ENCODE data around the gene MYO10.

The MYO10 gene

GRCh38 chr5:16784843-16785791, 151.0 kb downstream of the MYO10 start:
- DNase-seq (ENCODE audit: extremely low spot score) = no peak
- ChIA-PET POLR2A (no interaction called here), CTCF (no interaction called here)
- TF ChIP-seq ARNT (IDR thresholded peaks at IDR 0.05) (no peak), FOXA1 (IDR thresholded peaks at IDR 0.05) (no peak), LEF1 (IDR thresholded peaks at IDR 0.05; ENCODE audit: borderline replicate concordance) (no peak), FOXM1 (IDR thresholded peaks at IDR 0.05; ENCODE audit: borderline replicate concordance) (no peak), ELF4 (IDR thresholded peaks at IDR 0.05) (no peak), NFRKB (IDR thresholded peaks at IDR 0.05) (no peak), L3MBTL2 (conservative IDR thresholded peaks at IDR 0.05) (no peak), SP1 (IDR thresholded peaks at IDR 0.05) (no peak), CTBP1 (IDR thresholded peaks at IDR 0.05; ENCODE audit: borderline replicate concordance) (no peak)
- TF ChIP-seq, protein P1, sequence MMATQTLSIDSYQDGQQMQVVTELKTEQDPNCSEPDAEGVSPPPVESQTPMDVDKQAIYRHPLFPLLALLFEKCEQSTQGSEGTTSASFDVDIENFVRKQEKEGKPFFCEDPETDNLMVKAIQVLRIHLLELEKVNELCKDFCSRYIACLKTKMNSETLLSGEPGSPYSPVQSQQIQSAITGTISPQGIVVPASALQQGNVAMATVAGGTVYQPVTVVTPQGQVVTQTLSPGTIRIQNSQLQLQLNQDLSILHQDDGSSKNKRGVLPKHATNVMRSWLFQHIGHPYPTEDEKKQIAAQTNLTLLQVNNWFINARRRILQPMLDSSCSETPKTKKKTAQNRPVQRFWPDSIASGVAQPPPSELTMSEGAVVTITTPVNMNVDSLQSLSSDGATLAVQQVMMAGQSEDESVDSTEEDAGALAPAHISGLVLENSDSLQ (IDR thresholded peaks at IDR 0.05) = no peak

DNA sequence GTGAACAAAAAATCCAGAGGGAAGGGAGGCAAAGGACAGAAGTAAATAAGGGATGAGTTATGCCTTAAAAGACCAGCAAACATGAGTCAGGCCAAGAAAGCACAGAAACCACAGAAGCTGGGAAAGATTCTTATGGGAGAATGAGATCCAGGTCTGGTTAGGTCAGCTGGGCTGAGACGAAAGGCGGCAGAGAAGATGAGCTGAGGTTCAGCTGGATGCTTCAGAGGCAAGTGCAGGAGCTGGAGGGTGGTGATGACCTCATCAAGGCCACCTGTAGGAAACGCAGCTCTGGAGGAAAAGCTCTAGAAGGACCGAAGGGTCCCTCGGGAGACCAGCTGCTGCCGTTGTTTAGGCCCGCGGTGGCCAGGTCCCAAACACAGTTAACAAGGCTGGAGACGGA, 152.0 kb downstream of the MYO10 start:
- TF ChIP-seq FOXK2 (IDR thresholded peaks at IDR 0.05) (no peak), SUZ12 (IDR thresholded peaks at IDR 0.05) (no peak), ELF4 (IDR thresholded peaks at IDR 0.05) (no peak), FOXA1 (IDR thresholded peaks at IDR 0.05) (no peak), TARDBP (IDR thresholded peaks at IDR 0.05) (no peak), FOXM1 (IDR thresholded peaks at IDR 0.05; ENCODE audit: borderline replicate concordance) (no peak), ARNT (IDR thresholded peaks at IDR 0.05) (no peak), NFRKB (IDR thresholded peaks at IDR 0.05) (no peak), L3MBTL2 (conservative IDR thresholded peaks at IDR 0.05) (no peak), ZNF384 (IDR thresholded peaks at IDR 0.05) (no peak), BHLHE40 (IDR thresholded peaks at IDR 0.05; ENCODE audit: borderline replicate concordance) (no peak), CTBP1 (IDR thresholded peaks at IDR 0.05; ENCODE audit: borderline replicate concordance) (no peak)
- TF ChIP-seq, protein P1 (IDR thresholded peaks at IDR 0.05) = no peak
- ChIA-PET CTCF (interaction anchor here (0.9 kb wide), 1 partner anchor 8 kb away, joined by 3 read pairs; no protein-coding TSS in a partner anchor), POLR2A (no interaction called here)
- no peak for DNase-seq (ENCODE audit: extremely low spot score)

DNA sequence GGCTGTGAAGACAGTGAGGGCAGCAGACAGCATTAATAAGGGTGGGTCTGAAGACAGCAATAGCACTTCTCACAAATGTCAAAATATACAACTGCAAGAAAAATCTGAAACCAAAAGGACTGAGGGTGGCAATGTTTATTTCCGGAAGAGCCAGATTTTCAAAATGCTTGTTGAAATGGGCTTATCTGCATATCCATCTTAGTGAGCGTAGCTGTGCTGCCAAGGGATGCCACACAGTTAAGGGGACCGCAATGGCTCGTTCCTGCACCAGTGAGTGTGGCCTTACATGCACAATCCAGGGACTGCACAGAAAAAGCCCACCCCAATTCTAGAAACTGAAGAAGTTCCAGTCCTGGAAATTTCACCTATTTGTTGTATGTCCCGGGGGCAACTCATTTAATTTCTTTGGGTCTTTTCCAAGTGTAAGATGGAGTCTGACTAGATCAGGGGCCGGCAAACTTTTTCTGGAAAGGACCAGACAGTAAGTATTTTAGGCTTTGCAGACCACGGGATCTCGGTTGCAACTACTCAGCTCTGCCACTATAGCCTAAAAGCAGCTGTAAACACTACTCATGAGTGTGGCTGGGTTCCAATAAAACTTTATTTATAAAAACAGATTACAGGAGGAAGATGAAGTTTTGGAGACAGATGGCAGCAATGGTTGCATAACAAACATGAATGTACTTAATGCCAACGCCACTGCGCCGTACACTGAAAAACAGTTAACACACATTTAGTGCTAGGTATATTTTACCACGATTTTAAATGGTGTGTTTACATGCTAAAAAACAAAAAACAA, 154.1 kb downstream of the MYO10 start:
- TF ChIP-seq SP1 (IDR thresholded peaks at IDR 0.05) (no peak), SUZ12 (IDR thresholded peaks at IDR 0.05) (no peak)
- no peak for DNase-seq (ENCODE audit: extremely low spot score)
- ChIA-PET POLR2A (no interaction called here), CTCF (no interaction called here)

GRCh38 chr5:16780325-16780724, 155.8 kb downstream of the MYO10 start:
- CTCF ChIA-PET = no interaction called here
- no peak for TF ChIP-seq FOXK2 (IDR thresholded peaks at IDR 0.05)
- TF ChIP-seq SUZ12 (IDR thresholded peaks at IDR 0.05) = no peak
- TF ChIP-seq ARNT (IDR thresholded peaks at IDR 0.05) = no peak
- TF ChIP-seq, protein P1 (IDR thresholded peaks at IDR 0.05) = no peak
- no peak for DNase-seq (ENCODE audit: extremely low spot score)
- POLR2A ChIA-PET = no interaction called here

DNA sequence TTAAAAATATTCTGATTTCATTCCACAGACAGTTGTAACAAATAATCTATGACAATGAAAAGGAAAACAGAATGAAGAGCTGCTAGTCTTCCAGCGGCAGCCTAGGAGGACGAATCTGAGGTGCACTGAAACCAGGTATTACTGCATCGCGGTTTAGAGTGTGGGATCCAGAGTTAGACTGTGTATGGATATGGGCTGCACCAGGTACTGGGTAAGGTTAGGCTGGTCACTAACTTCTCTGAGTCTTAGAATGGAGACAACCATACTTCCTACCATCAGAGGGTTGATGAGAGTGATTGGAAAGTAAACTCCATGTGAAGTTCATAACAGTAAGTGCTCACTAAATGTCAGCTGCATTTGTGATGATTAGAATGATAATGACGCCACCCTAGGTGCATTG, 158.7 kb downstream of the MYO10 start:
- TF ChIP-seq FOXM1 (IDR thresholded peaks at IDR 0.05; ENCODE audit: borderline replicate concordance) (no peak), HDGF (IDR thresholded peaks at IDR 0.05; ENCODE audit: borderline replicate concordance) (no peak), FOXK2 (IDR thresholded peaks at IDR 0.05) (no peak), BHLHE40 (IDR thresholded peaks at IDR 0.05; ENCODE audit: borderline replicate concordance) (no peak), ELF4 (IDR thresholded peaks at IDR 0.05) (no peak), LEF1 (IDR thresholded peaks at IDR 0.05; ENCODE audit: borderline replicate concordance) (no peak), ARNT (IDR thresholded peaks at IDR 0.05) (no peak), TARDBP (IDR thresholded peaks at IDR 0.05) (no peak), SP1 (IDR thresholded peaks at IDR 0.05) (no peak), NFRKB (IDR thresholded peaks at IDR 0.05) (no peak), CTBP1 (IDR thresholded peaks at IDR 0.05; ENCODE audit: borderline replicate concordance) (no peak), SUZ12 (IDR thresholded peaks at IDR 0.05) (no peak), L3MBTL2 (conservative IDR thresholded peaks at IDR 0.05) (no peak), ZNF384 (IDR thresholded peaks at IDR 0.05) (no peak), FOXA1 (IDR thresholded peaks at IDR 0.05) (no peak)
- TF ChIP-seq, protein P1 (IDR thresholded peaks at IDR 0.05) = no peak
- CTCF ChIA-PET = no interaction called here
- no peak for DNase-seq (ENCODE audit: extremely low spot score)
- POLR2A ChIA-PET = no interaction called here
